K562 (cell line): ENCODE data around the gene B3GALNT2. TPM values are rescaled to one million over a fixed set of nuclear protein-coding genes. Genes with fewer than 3 reads are reported as not detected.
A peak's percentile ranks its signal among the peaks of the same experiment; 100 is the strongest.

Source experiments
- ATAC-seq: fragments of 200-7000 bp; cut with Tn5 transposase; 3 replicates; pipeline ENCODE4 v1.9.1; 2020; ENCODE audit warnings: moderate library complexity
- BruUV-seq: library from RNA; stranded (reverse); fragments of 400-500 nt; replicated peaks from 2 replicates; lab custom pipeline; 2021; lab: Mats Ljungman, UMichigan
- CTCF ChIA-PET: fragments of 300-600 bp; formaldehyde crosslinking; extraction: SDS; loops from one replicate; lab custom pipeline; 2021; ENCODE audit warnings: low intra/inter-chr PET ratio; lab: Yijun Ruan, JAX
- POLR2A ChIA-PET: fragments of 300-600, 350-650 bp; sonication (Branson Sonifier 250); formaldehyde crosslinking; extraction: SDS; loops from one replicate; lab custom pipeline; 2021; ENCODE audit warnings: antibody characterized with exemption, inconsistent platforms; lab: Yijun Ruan, JAX
- DNase-seq, 4 experiments: peaks; one replicate each; pipeline versions ENCODE4 v3.0.0 to v3.0.0-alpha.2; 2011 to 2018; ENCODE audit warnings: low spot score in 3 of 4, mixed read lengths in 3 of 4; ENCODE audit errors: extremely low read depth in 1 of 4
- FAIRE-seq: peaks from 2 replicates; lab custom pipeline; 2011; peaks lifted over from hg19 to GRCh38; lab: Jason Lieb, UNC
- H2AFZ ChIP-seq: 2 replicates; pipeline ENCODE4 v1.6.0; 2011; ENCODE audit warnings: low read depth, low read length, control low read depth, inconsistent platforms
- H3K27ac ChIP-seq: fragments of 200-600 bp; 3 replicates; pipeline ENCODE4 v1.8.0; 2011; ENCODE audit warnings: low read depth, mild to moderate bottlenecking, control low read depth, inconsistent platforms, low read length, moderate library complexity, mixed read lengths; ENCODE audit errors: extremely low read depth
- H3K27me3 ChIP-seq, 2 experiments: fragments of 300-600 bp in 1 of 2; 2 replicates in 1 of 2; 3 replicates in 1 of 2; pipeline versions ENCODE4 v1.6.0 to v1.8.0; 2011; ENCODE audit warnings: inconsistent platforms in 2 of 2, low read length in 2 of 2, mild to moderate bottlenecking in 1 of 2, mixed read lengths in 1 of 2, moderate library complexity in 1 of 2; ENCODE audit not compliant: control insufficient read depth in 2 of 2, insufficient read depth in 2 of 2
- H3K36me3 ChIP-seq: fragments of 300-600 bp; 3 replicates; pipeline ENCODE4 v1.8.0; 2011; ENCODE audit warnings: mild to moderate bottlenecking, low read length, inconsistent platforms; ENCODE audit not compliant: control insufficient read depth, insufficient read depth
- H3K4me1 ChIP-seq, 2 experiments: fragments of 200-600 bp in 1 of 2; replicated peaks in 1 of 2; 2 replicates in 1 of 2; 3 replicates in 1 of 2; pipeline versions ENCODE4 v1.5.1 to v1.8.0; 2011; ENCODE audit warnings: inconsistent platforms in 2 of 2, low read length in 2 of 2, mild to moderate bottlenecking in 1 of 2, mixed read lengths in 1 of 2, moderate library complexity in 1 of 2; ENCODE audit not compliant: control insufficient read depth in 2 of 2, insufficient read depth in 2 of 2
- H3K4me2 ChIP-seq: 2 replicates; pipeline ENCODE4 v1.6.1; 2011; ENCODE audit warnings: low read length, control low read depth, inconsistent platforms, mixed read lengths; ENCODE audit not compliant: insufficient read depth
- H3K4me3 ChIP-seq: fragments of 200-600 bp; sonication (generic), shearing (Covaris generic); 2 replicates; pipeline ENCODE4 v1.5.1; 2016; ENCODE audit warnings: control low read depth, inconsistent platforms
- H3K79me2 ChIP-seq: fragments of 200-600 bp; 3 replicates; pipeline ENCODE4 v1.8.0; 2011; ENCODE audit warnings: low read length, inconsistent platforms; ENCODE audit not compliant: control insufficient read depth, insufficient read depth
- H3K9ac ChIP-seq, 2 experiments: 2 replicates each; pipeline versions ENCODE4 v1.6.0 to v1.6.1; 2011; ENCODE audit warnings: low read depth in 2 of 2, low read length in 2 of 2, control low read depth in 1 of 2, inconsistent platforms in 1 of 2, mild to moderate bottlenecking in 1 of 2, mixed read lengths in 1 of 2; ENCODE audit not compliant: insufficient read depth in 1 of 2
- H3K9me1 ChIP-seq: one replicate; pipeline ENCODE4 v1.6.0; 2011; ENCODE audit warnings: inconsistent platforms, mild to moderate bottlenecking, low read length, moderate library complexity; ENCODE audit not compliant: control insufficient read depth, insufficient read depth
- H3K9me3 ChIP-seq: replicated peaks from 2 replicates; pipeline ENCODE4 v1.5.1; 2011; ENCODE audit warnings: low read depth, low read length, inconsistent platforms; ENCODE audit not compliant: control insufficient read depth, insufficient read depth
- H4K20me1 ChIP-seq: replicated peaks from 2 replicates; pipeline ENCODE4 v1.6.1; 2011; ENCODE audit warnings: low read length, inconsistent platforms, mixed read lengths; ENCODE audit not compliant: control insufficient read depth, insufficient read depth
- CEBPB ChIP-seq: fragments of 450-650 bp; IDR thresholded peaks from 2 replicates; pipeline ENCODE4 v1.6.1; 2016; ENCODE audit warnings: missing genetic modification characterization, missing compliant biosample characterization
- EWSR1 ChIP-seq: fragments of 450-650 bp; IDR thresholded peaks from 2 replicates; pipeline ENCODE4 v1.6.1; 2018; ENCODE audit warnings: borderline replicate concordance, mild to moderate bottlenecking, low read depth, moderate library complexity; ENCODE audit not compliant: partially characterized antibody
- GABPB1 ChIP-seq: sonication (generic); formaldehyde crosslinking; IDR thresholded peaks from 2 replicates; pipeline ENCODE4 v1.8.0; 2022; ENCODE audit warnings: mild to moderate bottlenecking, missing genetic modification reagents
- HNRNPK ChIP-seq: fragments of 200-400 bp; formaldehyde crosslinking; IDR thresholded peaks from one replicate; pipeline ENCODE4 v1.6.1; 2018; ENCODE audit warnings: mild to moderate bottlenecking, low read depth, low read length; ENCODE audit not compliant: poor library complexity, severe bottlenecking
- PCBP1 ChIP-seq: fragments of 200-400 bp; formaldehyde crosslinking; IDR thresholded peaks from 2 replicates; pipeline ENCODE4 v1.6.1; 2018; ENCODE audit warnings: mild to moderate bottlenecking, low read depth, low read length; ENCODE audit not compliant: poor library complexity, severe bottlenecking
- PCBP2 ChIP-seq: fragments of 200-400 bp; formaldehyde crosslinking; IDR thresholded peaks from 2 replicates; pipeline ENCODE4 v1.6.1; 2018; ENCODE audit warnings: low read length, low read depth, mild to moderate bottlenecking, moderate library complexity; ENCODE audit not compliant: poor library complexity, severe bottlenecking
- WGBS: fragments of 100-300 bp; shearing (Covaris generic); methylation state at CpG from one replicate; pipeline ENCODE4 v1.1.6; 2016; ENCODE audit warnings: low coverage, mixed read lengths; ENCODE audit not compliant: insufficient coverage; ENCODE audit errors: missing lambda C conversion rate; 5-methylcytosine and 5-hydroxymethylcytosine counted together
- in situ Hi-C: fragments of 300-500 bp; cut with MboI; formaldehyde crosslinking; loops from 4 replicates; pipeline ENCODE4 v1.15.0; 2018; ENCODE audit warnings: inconsistent platforms, mixed read lengths
- intact Hi-C: fragments of 100-400 bp; cut with micrococcal nuclease; formaldehyde crosslinking; loops from 2 replicates; pipeline ENCODE4 v1.14.2; 2022
- polyA plus RNA-seq, 8 experiments: library from polyadenylated mRNA; depleted of rRNA in 4 of 8; stranded (reverse) in 5 of 8; unstranded in 3 of 8; fragments of >200 nt; fragmentation: Nextera tagmentation in 2 of 8; fragmentation: Illumina TruSeq in 1 of 8; extraction: Ambion mirVana in 2 of 8; extraction: Trizol in 1 of 8; gene quantifications; 2 replicates each; pipeline versions ENCODE4 v1.2.1 to v1.2.3, GENCODE V29; 2011 to 2014; ENCODE audit warnings: inconsistent platforms in 1 of 8, missing spikeins in 1 of 8
- total RNA-seq, 7 experiments: library from RNA; depleted of rRNA in 6 of 7; stranded (reverse); fragments of >200 nt in 6 of 7; fragmentation: Illumina TruSeq in 2 of 7; extraction: Trizol in 2 of 7; gene quantifications; 2 replicates each; pipeline versions ENCODE4 v1.2.1 to v1.2.3, GENCODE V29; 2011 to 2021; ENCODE audit warnings: low replicate concordance in 1 of 7
- TF ChIP-seq, protein P1 (sequence below): fragments of 250-450 bp; sonication (Bioruptor Pico); IDR thresholded peaks from 2 replicates; pipeline ENCODE4 v1.4.0; 2020; ENCODE audit warnings: mild to moderate bottlenecking, moderate library complexity

The B3GALNT2 gene
- total and polyA plus RNA-seq, 9 of the 15 experiments (the other 6 are each of a cell fraction or from before 2014, with no cell fraction given): 2.0 to 31.7 (median 22.9) TPM

DNA sequence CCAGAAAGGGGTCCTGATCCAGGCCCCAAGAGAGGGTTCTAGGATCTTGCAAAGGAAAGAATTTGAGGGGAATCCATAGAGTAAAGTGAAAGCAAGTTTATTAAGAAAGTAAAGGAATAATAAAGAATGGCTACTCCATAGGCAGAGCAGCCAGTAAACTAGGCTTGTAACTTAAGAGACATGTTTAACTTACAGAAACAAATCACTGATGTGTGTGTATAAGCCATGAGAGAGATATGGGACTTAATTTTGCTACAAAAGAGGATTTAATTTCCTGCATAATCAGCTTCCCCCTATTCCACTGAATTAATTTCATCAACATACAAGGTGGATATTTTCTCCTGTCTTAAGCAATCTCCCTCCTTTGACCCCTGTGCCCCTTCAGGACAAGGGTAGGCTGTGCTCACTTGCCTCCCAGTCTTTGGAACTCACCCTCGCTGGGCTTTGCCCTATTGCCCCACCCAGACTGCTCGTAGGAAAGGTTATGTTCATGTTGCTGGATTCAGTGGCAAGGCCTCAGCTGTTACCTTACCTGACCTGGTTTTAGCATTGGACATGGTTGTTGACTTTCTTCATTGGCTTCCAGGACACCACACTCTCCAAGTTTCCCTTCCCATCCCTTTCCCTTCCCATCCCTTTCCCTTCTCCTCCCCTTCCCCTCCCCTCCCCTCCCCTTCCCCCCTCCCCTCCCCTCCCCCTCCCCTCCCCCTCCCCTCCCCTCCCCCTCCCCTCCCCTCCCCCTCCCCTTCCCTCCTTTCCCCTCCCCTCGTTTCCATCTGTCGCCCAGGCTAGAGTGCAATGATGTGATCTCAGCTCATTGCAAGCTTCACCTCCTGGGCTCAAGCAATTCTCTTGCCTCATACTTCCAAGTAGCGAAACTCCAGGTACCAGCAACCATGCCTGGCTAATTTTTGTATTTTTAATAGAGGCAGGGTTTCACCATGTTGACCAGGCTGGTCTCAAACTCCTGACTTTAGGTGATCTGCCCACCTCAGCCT is 92.5 kb downstream of the B3GALNT2 start:
- ATAC-seq (peak; percentile 22), FAIRE-seq (no peak), DNase-seq (peak in 1 of 4 experiments; percentile 34)
- peaks cover 3 to 14% of the 10 kb centered on the region in 2 experiments; a peak in 4 of 5 replicates for H3K4me1 ChIP-seq
- no peaks in the 10 kb centered on the region for H3K9me3 ChIP-seq
- no peak for TF ChIP-seq GABPB1
- peak; percentile 83 for TF ChIP-seq PCBP2
- TF ChIP-seq, protein P1, sequence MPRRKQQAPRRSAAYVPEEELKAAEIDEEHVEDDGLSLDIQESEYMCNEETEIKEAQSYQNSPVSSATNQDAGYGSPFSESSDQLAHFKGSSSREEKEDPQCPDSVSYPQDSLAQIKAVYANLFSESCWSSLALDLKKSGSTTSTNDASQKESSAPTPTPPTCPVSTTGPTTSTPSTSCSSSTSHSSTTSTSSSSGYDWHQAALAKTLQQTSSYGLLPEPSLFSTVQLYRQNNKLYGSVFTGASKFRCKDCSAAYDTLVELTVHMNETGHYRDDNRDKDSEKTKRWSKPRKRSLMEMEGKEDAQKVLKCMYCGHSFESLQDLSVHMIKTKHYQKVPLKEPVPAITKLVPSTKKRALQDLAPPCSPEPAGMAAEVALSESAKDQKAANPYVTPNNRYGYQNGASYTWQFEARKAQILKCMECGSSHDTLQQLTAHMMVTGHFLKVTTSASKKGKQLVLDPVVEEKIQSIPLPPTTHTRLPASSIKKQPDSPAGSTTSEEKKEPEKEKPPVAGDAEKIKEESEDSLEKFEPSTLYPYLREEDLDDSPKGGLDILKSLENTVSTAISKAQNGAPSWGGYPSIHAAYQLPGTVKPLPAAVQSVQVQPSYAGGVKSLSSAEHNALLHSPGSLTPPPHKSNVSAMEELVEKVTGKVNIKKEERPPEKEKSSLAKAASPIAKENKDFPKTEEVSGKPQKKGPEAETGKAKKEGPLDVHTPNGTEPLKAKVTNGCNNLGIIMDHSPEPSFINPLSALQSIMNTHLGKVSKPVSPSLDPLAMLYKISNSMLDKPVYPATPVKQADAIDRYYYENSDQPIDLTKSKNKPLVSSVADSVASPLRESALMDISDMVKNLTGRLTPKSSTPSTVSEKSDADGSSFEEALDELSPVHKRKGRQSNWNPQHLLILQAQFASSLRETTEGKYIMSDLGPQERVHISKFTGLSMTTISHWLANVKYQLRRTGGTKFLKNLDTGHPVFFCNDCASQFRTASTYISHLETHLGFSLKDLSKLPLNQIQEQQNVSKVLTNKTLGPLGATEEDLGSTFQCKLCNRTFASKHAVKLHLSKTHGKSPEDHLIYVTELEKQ (CRISPR knock-in tag): no peak
- TF ChIP-seq PCBP1: peak; percentile 98
- TF ChIP-seq CEBPB (tag): peak; percentile 49
- peak; percentile 98 for TF ChIP-seq HNRNPK
- TF ChIP-seq EWSR1: no peak
- TF ChIP-seq, all 486 proteins: peak for 4
- Histone ChIP-seq H3K9ac (no peak overlapping the region), H3K27me3 (no peaks in the 10 kb centered on the region), H2AFZ (no peak overlapping the region), H3K4me2 (no peak overlapping the region), H3K36me3 (peaks cover 29% of the 10 kb centered on the region; the same call in 1 of the 3 replicates), H3K4me3 (no peak overlapping the region), H3K79me2 (peaks cover 20% of the 10 kb centered on the region), H4K20me1 (no peaks in the 10 kb centered on the region; the same call in 1 of the 2 replicates), H3K9me1 (no peaks in the 10 kb centered on the region), H3K27ac (peak overlapping the region; percentile 30; the same call in 1 of the 3 replicates)
- WGBS: 41% methylated on average over 5 of the region's 5 CpGs
- POLR2A ChIA-PET: interaction anchor here (0.8 to 1.2 kb wide), 3 partner anchors 21 to 338 kb away, joined by 3 read pairs; no protein-coding TSS in a partner anchor
- in situ Hi-C loops: loop anchor here (10.0 kb wide), 1 partner anchor 317 kb away; no protein-coding TSS in a partner anchor
- intact Hi-C loops: loop anchor here (10.0 kb wide), 1 partner anchor 917 kb away; no protein-coding TSS in a partner anchor
- BruUV-seq: no TSS peak
- CTCF ChIA-PET: no interaction called here
